Measurements from ENCODE around the gene KYAT1. TPM values are rescaled to one million over a fixed set of nuclear protein-coding genes. Genes with fewer than 3 reads are reported as not detected.

Gene KYAT1
- total RNA-seq, 2 donors from 2014 or later, result 5.4 to 14.2 TPM

DNA sequence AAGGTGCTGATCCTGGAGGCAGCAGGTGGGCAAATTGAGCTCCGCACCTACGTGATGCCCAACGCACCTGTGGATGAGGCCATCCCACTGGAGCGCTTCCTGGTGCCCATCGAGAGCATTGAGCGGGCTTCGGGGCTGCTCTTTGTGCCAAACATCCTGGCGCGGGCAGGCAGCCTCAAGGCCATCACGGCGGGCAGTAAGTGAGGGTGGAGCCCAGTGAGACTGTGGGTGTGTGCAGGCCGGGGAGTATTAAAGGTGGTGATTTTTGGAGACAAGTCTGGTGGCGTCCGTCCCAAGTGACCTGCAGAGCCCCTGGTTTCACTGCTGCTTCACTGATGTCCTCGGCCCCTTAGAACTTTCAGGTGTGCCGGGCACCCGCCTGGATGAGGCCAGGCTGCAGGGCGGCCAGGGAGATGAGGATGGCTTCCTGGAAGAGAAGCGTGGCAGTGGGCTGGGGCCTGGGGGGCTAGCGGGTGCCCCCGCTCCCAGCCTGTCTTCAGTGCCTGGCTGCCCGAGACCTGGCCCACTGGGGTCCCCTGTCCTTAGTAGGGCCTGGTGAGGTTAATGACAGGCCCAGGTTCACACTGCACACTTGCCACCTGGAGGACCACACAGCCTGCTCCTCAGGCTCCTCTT, 59.2 kb downstream of the KYAT1 start:
- ATAC-seq (ENCODE audit: insufficient number of reproducible peaks, low FRiP score, low read depth) (no peak), DNase-seq (ENCODE audit: low spot score) (no peak)
- Histone ChIP-seq H3K36me3 (peaks cover 36% of the 10 kb centered on the region), H3K9me3 (no peaks in the 10 kb centered on the region), H3K27me3 (replicated peaks; ENCODE audit: insufficient read depth) (no peaks in the 10 kb centered on the region), H3K4me1 (ENCODE audit: control insufficient read depth in 1 of 2, low read depth in 2 of 2) (peaks cover 8 to 12% of the 10 kb centered on the region in 2 donors), H3K27ac (no peak overlapping the region), H3K4me3 (no peak overlapping the region)
- TF ChIP-seq, protein P1, sequence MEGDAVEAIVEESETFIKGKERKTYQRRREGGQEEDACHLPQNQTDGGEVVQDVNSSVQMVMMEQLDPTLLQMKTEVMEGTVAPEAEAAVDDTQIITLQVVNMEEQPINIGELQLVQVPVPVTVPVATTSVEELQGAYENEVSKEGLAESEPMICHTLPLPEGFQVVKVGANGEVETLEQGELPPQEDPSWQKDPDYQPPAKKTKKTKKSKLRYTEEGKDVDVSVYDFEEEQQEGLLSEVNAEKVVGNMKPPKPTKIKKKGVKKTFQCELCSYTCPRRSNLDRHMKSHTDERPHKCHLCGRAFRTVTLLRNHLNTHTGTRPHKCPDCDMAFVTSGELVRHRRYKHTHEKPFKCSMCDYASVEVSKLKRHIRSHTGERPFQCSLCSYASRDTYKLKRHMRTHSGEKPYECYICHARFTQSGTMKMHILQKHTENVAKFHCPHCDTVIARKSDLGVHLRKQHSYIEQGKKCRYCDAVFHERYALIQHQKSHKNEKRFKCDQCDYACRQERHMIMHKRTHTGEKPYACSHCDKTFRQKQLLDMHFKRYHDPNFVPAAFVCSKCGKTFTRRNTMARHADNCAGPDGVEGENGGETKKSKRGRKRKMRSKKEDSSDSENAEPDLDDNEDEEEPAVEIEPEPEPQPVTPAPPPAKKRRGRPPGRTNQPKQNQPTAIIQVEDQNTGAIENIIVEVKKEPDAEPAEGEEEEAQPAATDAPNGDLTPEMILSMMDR (IDR thresholded peaks at IDR 0.05), result no peak

DNA sequence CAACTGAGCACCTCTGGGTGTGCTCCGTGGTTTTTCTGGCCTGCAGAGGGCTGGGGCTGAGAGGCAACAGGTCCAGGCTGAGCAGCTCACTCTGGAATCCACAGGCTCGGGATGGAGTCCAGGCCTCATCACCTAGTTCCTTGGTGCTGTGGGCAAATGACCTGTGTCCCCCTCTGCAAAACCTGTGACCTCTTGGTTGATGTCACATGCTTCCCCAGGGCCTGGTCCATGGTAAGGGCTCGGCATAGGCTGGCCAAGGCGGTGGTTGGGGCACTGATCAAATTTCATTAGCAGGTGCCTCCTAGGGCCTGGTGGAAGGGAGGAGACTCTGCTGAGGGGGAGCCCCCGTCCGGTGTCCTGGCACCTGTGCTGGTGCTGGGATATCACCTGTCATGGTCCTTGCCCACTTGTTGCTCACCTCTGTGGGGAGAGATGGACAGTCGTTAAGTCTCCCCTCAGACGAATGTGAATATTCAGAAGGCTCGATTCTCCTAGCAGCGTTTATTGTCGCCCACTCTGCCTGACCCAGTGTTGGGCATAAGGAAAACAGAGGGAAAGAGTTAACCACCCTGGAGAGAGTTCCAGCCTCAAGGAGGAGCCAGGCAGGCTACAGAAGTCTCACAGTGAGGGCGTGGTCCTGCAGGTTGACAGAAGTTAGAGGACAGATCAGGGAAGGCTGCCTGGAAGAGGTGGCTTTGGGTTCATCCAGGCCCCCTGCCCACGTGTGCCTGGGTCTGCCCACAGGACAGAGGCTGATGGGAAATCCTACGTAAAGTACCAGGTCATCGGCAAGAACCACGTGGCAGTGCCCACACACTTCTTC, 60.0 kb downstream of the KYAT1 start:
- H3K4me1 ChIP-seq (ENCODE audit: control insufficient read depth in 1 of 2, low read depth in 2 of 2), result peaks cover 8 to 12% of the 10 kb centered on the region in 2 donors
- TF ChIP-seq, protein P1 (IDR thresholded peaks at IDR 0.05), result no peak
- no peaks in the 10 kb centered on the region for H3K9me3 ChIP-seq
- peaks cover 34% of the 10 kb centered on the region for H3K36me3 ChIP-seq
- no peak overlapping the region for H3K4me3 ChIP-seq
- DNase-seq (ENCODE audit: low spot score) (no peak), ATAC-seq (ENCODE audit: insufficient number of reproducible peaks, low FRiP score, low read depth) (no peak)
- no peak overlapping the region for H3K27ac ChIP-seq
- H3K27me3 ChIP-seq (replicated peaks; ENCODE audit: insufficient read depth), result no peaks in the 10 kb centered on the region

DNA sequence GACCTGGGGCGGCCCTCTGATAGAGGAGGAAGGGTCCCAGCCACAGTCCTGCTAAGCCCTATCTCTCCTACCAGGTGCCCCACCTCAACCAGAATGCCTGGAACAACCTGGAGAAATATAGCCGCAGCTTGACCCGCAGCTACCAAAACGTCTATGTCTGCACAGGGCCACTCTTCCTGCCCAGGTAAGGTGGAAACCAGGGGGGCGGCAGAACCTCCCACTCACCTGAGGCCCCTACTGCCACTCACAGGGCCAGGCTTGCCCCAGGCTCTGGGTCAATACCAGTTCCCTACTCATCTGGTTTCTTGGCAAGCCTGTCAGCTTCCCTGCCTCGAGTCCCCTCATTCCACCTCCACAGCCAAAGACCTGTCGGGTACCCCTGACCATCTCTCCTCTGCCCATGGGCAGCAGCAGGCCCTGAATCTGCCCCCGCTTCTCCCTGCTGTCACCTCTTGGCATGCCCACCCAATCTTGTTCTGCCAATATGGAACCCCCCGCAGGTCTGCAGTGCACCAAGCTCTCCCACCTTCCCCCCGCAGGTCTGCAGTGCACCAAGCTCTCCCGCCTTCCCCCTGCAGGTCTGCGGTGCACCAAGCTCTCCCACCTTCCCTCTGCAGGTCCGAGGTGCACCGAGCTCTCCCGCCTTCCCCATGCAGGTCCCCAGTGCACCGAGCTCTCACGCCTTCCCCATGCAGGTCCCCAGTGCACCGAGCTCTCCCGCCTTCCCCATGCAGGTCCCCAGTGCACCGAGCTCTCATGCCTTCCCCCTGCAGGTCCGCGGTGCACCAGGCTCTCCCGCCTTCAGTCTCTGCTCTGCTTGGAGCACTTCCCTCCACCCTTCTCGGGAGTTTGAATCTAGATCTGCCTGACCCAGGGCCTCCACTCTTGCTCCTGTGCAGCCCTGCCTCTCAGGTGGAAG, 60.8 kb downstream of the KYAT1 start:
- ATAC-seq (ENCODE audit: insufficient number of reproducible peaks, low FRiP score, low read depth) (no peak), DNase-seq (ENCODE audit: low spot score) (no peak)
- Histone ChIP-seq H3K4me1 (ENCODE audit: control insufficient read depth in 1 of 2, low read depth in 2 of 2) (peaks cover 8 to 12% of the 10 kb centered on the region in 2 donors), H3K4me3 (no peak overlapping the region), H3K9me3 (no peaks in the 10 kb centered on the region), H3K27me3 (replicated peaks; ENCODE audit: insufficient read depth) (no peaks in the 10 kb centered on the region), H3K27ac (no peak overlapping the region), H3K36me3 (peaks cover 26% of the 10 kb centered on the region)
- TF ChIP-seq, protein P1 (IDR thresholded peaks at IDR 0.05), result no peak

DNA sequence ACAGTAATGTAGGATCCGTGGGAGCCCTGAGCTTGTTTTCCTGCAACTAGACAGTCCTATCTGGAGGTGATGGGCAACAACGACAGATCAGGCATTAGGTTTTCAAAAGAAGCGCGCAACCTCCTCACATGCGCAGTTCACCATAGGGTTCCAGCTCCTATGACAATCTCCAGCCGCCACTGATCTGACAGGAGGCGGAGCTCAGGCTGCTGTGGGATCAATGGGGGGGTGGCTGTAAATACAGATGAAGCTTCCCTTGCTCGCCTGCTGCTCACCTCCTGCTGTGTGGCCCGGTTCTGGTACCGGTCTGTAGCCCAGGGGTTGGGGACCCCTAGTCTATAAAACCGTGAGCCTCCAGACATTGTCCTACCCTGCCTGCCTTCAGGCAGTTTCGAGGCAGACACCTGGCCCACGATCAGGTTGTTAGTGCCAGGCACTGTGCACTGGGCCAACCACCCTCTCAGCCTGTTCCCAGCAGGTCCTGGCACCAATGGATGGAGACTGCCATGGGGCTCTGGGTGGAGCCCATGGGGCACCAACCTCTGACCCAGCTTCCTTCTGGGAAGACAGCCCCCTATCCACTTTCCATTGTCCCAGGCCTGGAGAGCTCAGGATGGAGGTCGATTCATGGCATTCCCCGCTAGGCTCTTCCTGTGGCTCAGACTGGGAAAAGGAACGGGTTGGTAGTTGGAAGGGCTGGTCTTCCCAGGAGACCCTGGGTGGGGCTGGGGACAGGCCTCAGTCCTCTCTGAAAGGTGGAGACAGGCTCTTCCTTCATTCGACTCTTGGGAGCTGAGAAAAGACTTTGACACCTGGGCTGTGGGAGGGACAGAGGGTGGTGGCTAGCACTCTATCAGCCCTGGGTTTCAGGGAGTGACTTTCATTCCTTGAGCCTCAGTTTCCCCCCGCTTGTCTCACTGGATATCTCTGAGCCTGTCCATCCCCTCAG, 61.8 kb downstream of the KYAT1 start:
- Histone ChIP-seq H3K4me1 (ENCODE audit: control insufficient read depth in 1 of 2, low read depth in 2 of 2) (peaks cover 8 to 12% of the 10 kb centered on the region in 2 donors), H3K9me3 (no peaks in the 10 kb centered on the region), H3K27ac (no peak overlapping the region), H3K36me3 (peaks cover 23% of the 10 kb centered on the region), H3K27me3 (replicated peaks; ENCODE audit: insufficient read depth) (no peaks in the 10 kb centered on the region), H3K4me3 (peak overlapping the region; percentile 75)
- no peak for ATAC-seq (ENCODE audit: insufficient number of reproducible peaks, low FRiP score, low read depth)
- no peak for DNase-seq (ENCODE audit: low spot score)
- TF ChIP-seq, protein P1 (IDR thresholded peaks at IDR 0.05), result no peak

Data from thoracic aorta (tissue), 2 donors.